Gastrocnemius medialis (tissue), 4 donors: ENCODE measurements around the gene TLE4. TPM values are rescaled to one million over a fixed set of nuclear protein-coding genes. Genes with fewer than 3 reads are reported as not detected.

Experiments
- ATAC-seq, 2 donors: fragments of 150-250 bp; one replicate each; pipeline ENCODE4 v1.9.1; 2016
- DNase-seq, 2 donors: peaks; one replicate each; pipeline ENCODE4 v3.0.0-alpha.2; 2019
- H3K27ac ChIP-seq, 4 donors: fragments of 200-600 bp; sonication (generic); 1 replicate in 1 of 4; 2 replicates in 3 of 4; pipeline ENCODE4 v1.5.1; 2016 to 2018; ENCODE audit warnings: mild to moderate bottlenecking in 2 of 4, moderate library complexity in 1 of 4
- H3K27me3 ChIP-seq, 3 donors: fragments of 200-600 bp; sonication (generic) in 2 of 3; 1 replicate in 1 of 3; 2 replicates in 2 of 3; pipeline versions ENCODE4 v1.5.1 to v1.6.0; 2016 to 2019; ENCODE audit warnings: mild to moderate bottlenecking in 1 of 3, moderate library complexity in 1 of 3
- H3K36me3 ChIP-seq, 2 donors: fragments of 200-600 bp; sonication (generic) in 1 of 2; one replicate each; pipeline ENCODE4 v1.5.1; 2017 to 2018
- H3K4me1 ChIP-seq, 2 donors: fragments of 200-600 bp; sonication (generic) in 1 of 2; one replicate each; pipeline ENCODE4 v1.5.1; 2016 to 2017; ENCODE audit warnings: mild to moderate bottlenecking in 2 of 2
- H3K4me3 ChIP-seq, 4 donors: fragments of 200-600 bp; sonication (generic) in 3 of 4; 1 replicate in 1 of 4; 2 replicates in 3 of 4; pipeline ENCODE4 v1.5.1; 2016 to 2019; ENCODE audit warnings: mild to moderate bottlenecking in 2 of 4
- H3K9me3 ChIP-seq, 3 donors: fragments of 200-600 bp; sonication (generic) in 2 of 3; 1 replicate in 1 of 3; 2 replicates in 2 of 3; pipeline ENCODE4 v1.5.1; 2016 to 2019
- CTCF ChIP-seq, 5 experiments: fragments of 450-650 bp in 3 of 5; fragments of 200-600 bp in 2 of 5; sonication (generic) in 2 of 5; IDR thresholded peaks in 4 of 5; conservative IDR thresholded peaks in 1 of 5; 1 replicate in 4 of 5; 2 replicates in 1 of 5; pipeline ENCODE4 v1.5.1; 2016 to 2019; ENCODE audit warnings: antibody characterized with exemption in 5 of 5, mild to moderate bottlenecking in 3 of 5, moderate library complexity in 3 of 5
- POLR2A ChIP-seq, 2 donors: fragments of 450-650 bp; IDR thresholded peaks; one replicate each; pipeline ENCODE4 v1.6.1; 2017; ENCODE audit warnings: antibody characterized with exemption in 2 of 2, mild to moderate bottlenecking in 2 of 2, moderate library complexity in 2 of 2
- in situ Hi-C, 4 donors: fragments of 200-750 bp; cut with MboI; loops; one replicate each; pipeline versions ENCODE4 v1.15.0 to v1.8.0; 2017; ENCODE audit warnings: low sequenced_read_pairs in 4 of 4
- intact Hi-C: fragments of 100-400 bp; cut with DNase I; formaldehyde crosslinking; loops from one replicate; pipeline ENCODE4 v1.15.1; 2023; ENCODE audit warnings: low total_unique reads
- total RNA-seq, 4 donors: library from RNA; depleted of rRNA; stranded (reverse); fragments of >200 nt; gene quantifications; one replicate each; pipeline versions ENCODE4 v1.1.0 to v1.2.3, GENCODE V29; 2016

The TLE4 gene
- total RNA-seq, 4 donors from 2014 or later = 30.1 to 64.6 (median 43.4) TPM

- no peaks in the 10 kb centered on the region for H3K9me3 ChIP-seq
- TF ChIP-seq CTCF (IDR thresholded peaks at IDR 0.05 in 4 of 5, conservative IDR thresholded peaks at IDR 0.05 in 1 of 5) (no peak), POLR2A (IDR thresholded peaks at IDR 0.05) (no peak)
- in situ Hi-C loops (loop anchor here in 1 of 4 donors (25.0 kb wide), 1 partner anchor 398 kb away; no protein-coding TSS in a partner anchor), intact Hi-C loops (no loop called here)
- no peaks in the 10 kb centered on the region for H3K36me3 ChIP-seq
- no peaks in the 10 kb centered on the region for H3K27me3 ChIP-seq
- no peak overlapping the region for H3K27ac ChIP-seq
- DNase-seq (no peak), ATAC-seq (no peak)
- H3K4me3 ChIP-seq = no peak overlapping the region
- no peaks in the 10 kb centered on the region for H3K4me1 ChIP-seq
These were observed 7.7 kb upstream of the TLE4 start for GRCh38 chr9:79564105-79564504.

- DNase-seq (no peak), ATAC-seq (no peak)
- Histone ChIP-seq H3K27me3 (no peaks in the 10 kb centered on the region), H3K4me1 (peaks cover 0 to 3% of the 10 kb centered on the region in 2 donors), H3K9me3 (no peaks in the 10 kb centered on the region), H3K36me3 (no peaks in the 10 kb centered on the region), H3K27ac (no peak overlapping the region), H3K4me3 (no peak overlapping the region)
- intact Hi-C loops (no loop called here), in situ Hi-C loops (loop anchor here in 1 of 4 donors (25.0 kb wide), 1 partner anchor 397 kb away; no protein-coding TSS in a partner anchor)
- TF ChIP-seq POLR2A (IDR thresholded peaks at IDR 0.05) (no peak), CTCF (IDR thresholded peaks at IDR 0.05 in 4 of 5, conservative IDR thresholded peaks at IDR 0.05 in 1 of 5) (no peak)
These were observed 6.5 kb upstream of the TLE4 start for GRCh38 chr9:79565245-79565644.

DNA sequence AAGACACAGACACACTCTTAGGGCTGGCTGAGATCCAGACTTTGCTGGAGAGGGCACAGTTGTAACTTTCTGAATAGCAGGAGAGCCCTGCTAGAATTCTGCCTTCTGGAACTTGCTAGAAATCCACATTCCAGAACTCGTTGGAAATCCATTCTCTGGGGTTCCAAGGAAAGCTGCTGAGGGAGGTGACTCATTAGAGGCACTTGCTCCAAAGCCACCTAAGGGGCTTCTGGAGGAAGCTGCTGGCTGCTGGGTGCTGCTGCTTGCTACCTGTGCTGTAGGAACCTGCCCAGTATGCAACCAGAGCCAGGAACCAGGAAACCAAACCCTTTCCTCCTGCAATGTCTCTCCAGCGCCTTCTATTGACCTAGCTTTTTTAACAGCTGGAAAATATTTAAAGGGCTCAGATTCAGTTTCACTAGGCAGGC, 4.1 kb upstream of the TLE4 start:
- Histone ChIP-seq H3K4me3 (no peak overlapping the region), H3K9me3 (no peaks in the 10 kb centered on the region), H3K27me3 (no peaks in the 10 kb centered on the region), H3K36me3 (no peaks in the 10 kb centered on the region), H3K27ac (no peak overlapping the region), H3K4me1 (peaks cover 0 to 5% of the 10 kb centered on the region in 2 donors)
- no peak for TF ChIP-seq POLR2A (IDR thresholded peaks at IDR 0.05)
- no peak for TF ChIP-seq CTCF (IDR thresholded peaks at IDR 0.05 in 4 of 5, conservative IDR thresholded peaks at IDR 0.05 in 1 of 5)
- no peak for DNase-seq
- intact Hi-C loops (no loop called here), in situ Hi-C loops (loop anchor here in 1 of 4 donors (25.0 kb wide), 1 partner anchor 395 kb away; no protein-coding TSS in a partner anchor)
- ATAC-seq = no peak

DNA sequence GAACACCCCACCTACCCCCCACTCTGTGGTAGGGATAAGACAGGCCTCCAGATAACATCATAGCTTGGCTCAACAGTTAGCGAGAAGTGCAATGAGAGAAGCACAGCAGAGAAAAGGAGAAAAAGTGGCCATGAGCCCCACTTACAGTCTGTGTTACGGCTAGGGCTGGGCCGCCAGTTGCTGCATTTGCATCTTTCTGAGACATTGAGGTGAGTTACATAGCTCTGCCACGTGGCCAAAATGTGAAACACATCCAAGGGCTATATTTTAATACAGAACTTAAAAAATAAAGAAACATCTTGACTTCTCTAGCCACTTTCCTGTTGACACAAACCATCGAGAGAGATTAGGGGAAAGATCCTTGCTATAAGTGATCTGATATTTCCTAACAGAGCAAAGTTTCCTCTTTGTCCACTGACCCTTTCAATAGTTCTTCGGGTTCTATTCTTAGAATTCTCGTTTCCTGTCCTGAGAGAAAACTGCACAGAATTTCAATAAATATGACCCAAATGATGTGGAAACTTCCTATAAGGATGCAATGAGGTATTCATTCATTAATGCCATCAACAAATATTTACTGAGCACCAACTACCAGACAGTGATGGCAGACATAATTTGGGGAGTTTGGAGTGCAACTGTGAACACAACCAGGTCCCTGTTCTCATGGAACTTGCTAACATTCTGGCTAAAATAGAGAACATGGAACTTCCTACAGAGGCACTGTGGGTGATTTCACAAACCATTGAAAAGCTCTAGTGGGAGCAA, 3.2 kb upstream of the TLE4 start:
- Histone ChIP-seq H3K9me3 (no peaks in the 10 kb centered on the region), H3K27ac (no peak overlapping the region), H3K4me1 (peaks cover 0 to 5% of the 10 kb centered on the region in 2 donors), H3K36me3 (no peaks in the 10 kb centered on the region), H3K4me3 (no peak overlapping the region), H3K27me3 (no peaks in the 10 kb centered on the region)
- DNase-seq = no peak
- no peak for ATAC-seq
- intact Hi-C loops = no loop called here
- TF ChIP-seq CTCF (IDR thresholded peaks at IDR 0.05 in 4 of 5, conservative IDR thresholded peaks at IDR 0.05 in 1 of 5) = no peak
- TF ChIP-seq POLR2A (IDR thresholded peaks at IDR 0.05) = no peak
- in situ Hi-C loops = loop anchor here in 1 of 4 donors (25.0 kb wide), 1 partner anchor 394 kb away; no protein-coding TSS in a partner anchor
